ENCODE results near the gene MAMLD1. TPM values are rescaled to one million over a fixed set of nuclear protein-coding genes. Genes with fewer than 3 reads are reported as not detected.
"Not testable (repeated sequence)": the region's sequence is repeated elsewhere in the genome, so short reads cannot be mapped to it uniquely, and the experiment has no call there.

MAMLD1 gene
- polyA plus RNA-seq, 3 donors from 2014 or later: 0.61 TPM; not detected in 2

GRCh38 chrX:150334981-150335380 lies 28.1 kb upstream of the MAMLD1 start:
- H3K9me3 Mint-ChIP-seq: no peaks in the 10 kb centered on the region
- DNase-seq: no peak
- H3K27me3 Mint-ChIP-seq (ENCODE audit: low read depth in 3 of 3): peaks cover 3 to 7% (median 4%) of the 10 kb centered on the region in 3 donors
- no peak overlapping the region for H3K27ac Mint-ChIP-seq
- H3K36me3 Mint-ChIP-seq: no peaks in the 10 kb centered on the region
- no peaks in the 10 kb centered on the region for H3K4me1 Mint-ChIP-seq
- no peak overlapping the region for H3K4me3 Mint-ChIP-seq

DNA sequence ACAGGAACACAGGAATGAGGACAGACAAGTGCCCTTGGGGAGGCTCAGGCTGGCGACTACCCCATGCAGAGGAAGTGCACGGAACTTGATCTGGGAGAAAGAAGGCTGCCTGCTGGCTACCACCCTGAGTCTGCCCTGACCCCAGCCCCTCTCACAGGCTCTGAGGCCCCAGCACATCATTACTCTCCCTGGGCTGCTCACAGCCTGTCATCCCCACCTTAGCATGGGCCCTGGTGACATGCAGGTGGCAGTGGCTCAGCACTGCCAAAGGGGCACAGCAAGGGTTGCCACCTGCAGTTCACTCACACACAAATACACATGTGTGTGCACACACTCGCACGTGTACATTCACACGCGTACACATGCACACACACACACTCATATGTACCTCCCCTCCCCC lies 26.1 kb upstream of the MAMLD1 start:
- Mint-ChIP-seq H3K4me1 (no peaks in the 10 kb centered on the region), H3K27me3 (ENCODE audit: low read depth in 3 of 3) (peaks cover 0 to 4% (median 4%) of the 10 kb centered on the region in 3 donors), H3K27ac (no peak overlapping the region), H3K4me3 (no peak overlapping the region), H3K36me3 (no peaks in the 10 kb centered on the region), H3K9me3 (no peaks in the 10 kb centered on the region)
- no peak for DNase-seq

DNA sequence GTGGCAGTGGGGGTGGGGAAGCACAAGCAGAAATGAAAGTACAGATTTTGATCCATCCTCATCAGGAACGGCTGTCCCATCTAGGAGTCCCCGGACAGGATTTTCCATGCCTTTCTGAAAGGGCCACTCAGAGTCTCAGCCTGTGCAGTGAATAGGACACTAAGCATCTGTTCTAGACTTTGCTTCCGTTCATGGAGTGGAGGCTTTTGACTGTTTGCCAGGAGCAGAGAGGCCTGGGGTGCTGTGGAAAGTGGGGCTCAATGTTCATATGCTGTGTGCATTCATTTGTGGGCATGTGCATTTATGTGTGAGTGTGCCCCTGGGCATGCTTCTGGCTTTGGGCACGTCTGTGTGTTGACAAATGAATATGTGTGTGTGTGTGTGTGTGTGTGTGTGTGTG lies 25.6 kb upstream of the MAMLD1 start:
- H3K27me3 Mint-ChIP-seq (ENCODE audit: low read depth in 3 of 3): peaks cover 0 to 4% (median 3%) of the 10 kb centered on the region in 3 donors
- H3K4me3 Mint-ChIP-seq: no peak overlapping the region
- no peak overlapping the region for H3K27ac Mint-ChIP-seq
- no peaks in the 10 kb centered on the region for H3K36me3 Mint-ChIP-seq
- no peak for DNase-seq
- no peaks in the 10 kb centered on the region for H3K9me3 Mint-ChIP-seq
- no peaks in the 10 kb centered on the region for H3K4me1 Mint-ChIP-seq

DNA sequence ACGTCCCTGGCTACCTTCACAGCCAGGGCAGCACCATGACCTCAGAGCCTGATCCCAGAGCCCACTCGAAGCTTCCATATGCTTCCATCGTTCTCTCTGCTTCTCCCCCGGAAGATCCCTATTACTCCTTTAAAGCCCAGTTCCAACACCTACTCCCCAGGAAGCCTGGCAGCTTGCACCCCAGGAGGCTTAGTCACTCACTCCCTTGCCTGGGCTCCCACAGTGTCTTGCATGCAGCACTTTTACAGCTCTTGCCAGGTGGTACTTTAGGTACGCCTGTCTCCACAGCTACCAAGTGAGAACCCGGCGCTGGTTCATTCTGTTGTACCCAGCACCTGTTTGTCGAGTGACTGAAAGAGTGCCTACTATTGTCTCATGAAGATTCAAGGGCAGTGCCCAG lies 24.5 kb upstream of the MAMLD1 start:
- Mint-ChIP-seq H3K27ac (no peak overlapping the region), H3K9me3 (no peaks in the 10 kb centered on the region), H3K4me3 (no peak overlapping the region), H3K36me3 (no peaks in the 10 kb centered on the region), H3K27me3 (ENCODE audit: low read depth in 3 of 3) (peaks cover 0 to 4% (median 1%) of the 10 kb centered on the region in 3 donors), H3K4me1 (no peaks in the 10 kb centered on the region)
- no peak for DNase-seq

DNA sequence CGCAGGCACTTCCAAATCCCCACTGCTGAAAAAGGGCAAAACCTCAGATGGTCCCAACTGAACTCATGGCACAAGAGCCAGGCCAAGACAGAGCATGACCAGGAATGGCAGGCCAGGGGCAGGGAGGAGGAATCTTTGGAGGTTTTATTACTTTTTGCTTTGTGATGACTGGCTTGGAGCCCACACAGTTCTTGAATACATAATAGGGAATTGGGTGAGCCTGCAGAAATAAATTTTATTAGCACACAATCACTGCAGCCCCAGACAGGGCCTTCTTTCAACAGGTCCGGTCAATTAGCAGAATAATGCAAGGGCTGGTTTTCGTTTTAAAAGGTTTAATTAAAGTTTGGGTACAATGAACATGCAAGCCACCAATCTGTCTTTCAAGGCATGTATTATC lies 23.4 kb upstream of the MAMLD1 start:
- H3K27me3 Mint-ChIP-seq (ENCODE audit: low read depth in 3 of 3): peaks cover 0 to 4% (median 1%) of the 10 kb centered on the region in 3 donors
- no peaks in the 10 kb centered on the region for H3K9me3 Mint-ChIP-seq
- no peaks in the 10 kb centered on the region for H3K4me1 Mint-ChIP-seq
- H3K4me3 Mint-ChIP-seq: no peak overlapping the region
- H3K27ac Mint-ChIP-seq: no peak overlapping the region
- DNase-seq: no peak
- H3K36me3 Mint-ChIP-seq: no peaks in the 10 kb centered on the region

DNA sequence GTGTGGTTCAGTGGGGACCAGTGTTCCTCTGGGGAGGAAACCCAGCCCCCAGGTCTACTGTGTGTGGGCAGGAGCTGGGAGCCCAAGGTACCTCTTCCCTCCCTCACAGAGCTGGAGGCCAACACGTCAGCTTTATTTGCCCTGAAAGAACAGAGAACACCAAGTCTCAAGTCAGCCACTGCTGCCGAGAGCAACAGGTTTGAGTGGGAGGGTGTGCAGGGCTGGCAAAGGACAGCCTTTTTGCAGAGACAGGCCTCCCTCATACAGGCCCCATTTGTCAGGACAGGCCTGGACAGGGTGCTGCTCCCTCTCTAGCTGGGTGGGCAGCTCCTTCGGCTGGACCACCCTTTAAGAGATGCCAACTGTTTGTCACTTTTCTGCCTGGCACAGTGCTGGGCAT lies 22.8 kb upstream of the MAMLD1 start:
- H3K9me3 Mint-ChIP-seq; DNase-seq; H3K4me3 Mint-ChIP-seq; H3K27me3 Mint-ChIP-seq (ENCODE audit: low read depth in 3 of 3); H3K27ac Mint-ChIP-seq; H3K4me1 Mint-ChIP-seq; H3K36me3 Mint-ChIP-seq: not testable (repeated sequence)

DNA sequence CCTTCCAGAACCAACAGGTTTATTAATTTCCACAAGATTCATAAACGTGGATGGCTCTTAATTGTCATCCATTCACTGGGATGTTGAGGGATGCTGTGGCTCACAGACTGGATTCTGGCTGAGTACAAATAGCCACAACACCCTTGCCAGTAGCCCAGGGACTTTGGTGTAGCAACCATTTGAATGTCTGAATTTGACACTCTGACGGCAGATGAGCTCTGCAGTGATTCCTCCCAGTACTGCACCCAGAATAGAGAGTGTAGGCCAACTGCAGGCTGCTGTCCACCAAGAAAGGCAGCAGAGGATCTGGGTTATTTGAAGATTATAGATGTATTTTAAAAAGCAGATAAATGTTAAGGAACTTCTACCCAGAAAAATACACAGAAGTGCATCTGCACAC lies 15.6 kb upstream of the MAMLD1 start:
- Mint-ChIP-seq H3K27me3 (ENCODE audit: low read depth in 3 of 3) (peaks cover 2% of the 10 kb centered on the region in 3 donors), H3K9me3 (no peaks in the 10 kb centered on the region), H3K4me1 (no peaks in the 10 kb centered on the region), H3K4me3 (no peak overlapping the region), H3K27ac (no peak overlapping the region), H3K36me3 (no peaks in the 10 kb centered on the region)
- DNase-seq: no peak

DNA sequence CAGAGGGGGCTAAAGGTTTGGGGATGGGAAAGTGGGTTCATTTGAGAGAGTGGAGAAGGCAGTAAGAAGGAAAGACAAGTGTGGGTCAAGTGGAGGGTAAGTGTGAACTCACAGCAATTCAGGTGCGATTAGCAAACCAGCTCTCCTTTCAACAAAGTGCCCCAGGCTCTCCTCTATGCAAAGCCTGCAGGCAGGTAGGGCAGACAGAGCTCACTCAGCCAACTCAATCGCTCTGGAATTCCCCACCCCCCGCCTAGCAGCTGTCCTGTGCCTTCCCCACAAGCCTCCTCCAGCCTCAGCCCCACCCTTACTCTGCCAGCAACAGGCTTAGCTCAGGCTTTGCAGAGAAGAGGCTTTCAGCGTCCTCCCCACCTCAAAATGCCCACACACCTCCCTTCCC lies 14.8 kb upstream of the MAMLD1 start:
- H3K27ac Mint-ChIP-seq: no peak overlapping the region
- H3K4me1 Mint-ChIP-seq: no peaks in the 10 kb centered on the region

GRCh38 chrX:150352114-150352513 lies 11.0 kb upstream of the MAMLD1 start:
- H3K36me3 Mint-ChIP-seq: no peaks in the 10 kb centered on the region
- H3K9me3 Mint-ChIP-seq: no peaks in the 10 kb centered on the region
- no peaks in the 10 kb centered on the region for H3K4me1 Mint-ChIP-seq
- peaks cover 2 to 5% (median 4%) of the 10 kb centered on the region in 3 donors for H3K27me3 Mint-ChIP-seq (ENCODE audit: low read depth in 3 of 3)
- no peak overlapping the region for H3K27ac Mint-ChIP-seq
- no peak for DNase-seq
- no peak overlapping the region for H3K4me3 Mint-ChIP-seq

More for the DNA sequence above, 14.8 kb upstream of the MAMLD1 start:
- H3K27me3 Mint-ChIP-seq (ENCODE audit: low read depth in 3 of 3): peaks cover 2% of the 10 kb centered on the region in 3 donors
- no peak for DNase-seq
- H3K4me3 Mint-ChIP-seq: no peak overlapping the region
- H3K36me3 Mint-ChIP-seq: no peaks in the 10 kb centered on the region
- no peaks in the 10 kb centered on the region for H3K9me3 Mint-ChIP-seq

DNA sequence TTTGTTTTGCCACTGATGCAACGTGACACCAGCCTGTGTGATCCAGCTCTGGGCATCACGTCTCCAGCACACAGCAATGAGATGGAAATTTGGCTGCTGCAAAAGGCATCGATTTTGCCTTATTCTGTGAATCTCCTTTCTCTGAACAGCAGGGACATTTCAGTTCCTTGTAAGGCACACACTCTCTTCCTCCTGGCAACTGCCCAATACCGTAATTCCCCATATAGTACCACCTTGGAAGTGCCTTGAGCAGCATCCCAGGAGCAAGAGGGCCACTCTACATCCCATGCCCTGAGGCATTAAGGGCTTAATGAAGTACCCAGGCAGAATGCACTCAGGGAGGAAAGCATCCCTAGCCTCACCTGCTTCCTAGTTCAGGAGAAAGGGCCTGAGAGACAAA lies 10.5 kb upstream of the MAMLD1 start:
- no peaks in the 10 kb centered on the region for H3K36me3 Mint-ChIP-seq
- H3K9me3 Mint-ChIP-seq: no peaks in the 10 kb centered on the region
- DNase-seq: no peak
- H3K4me3 Mint-ChIP-seq: no peak overlapping the region
- no peak overlapping the region for H3K27ac Mint-ChIP-seq
- H3K27me3 Mint-ChIP-seq (ENCODE audit: low read depth in 3 of 3): peaks cover 2 to 5% (median 4%) of the 10 kb centered on the region in 3 donors
- H3K4me1 Mint-ChIP-seq: no peaks in the 10 kb centered on the region

GRCh38 chrX:150355913-150356312 lies 7.2 kb upstream of the MAMLD1 start:
- H3K9me3 Mint-ChIP-seq: no peaks in the 10 kb centered on the region
- DNase-seq: no peak
- peaks cover 4 to 10% (median 7%) of the 10 kb centered on the region in 3 donors for H3K27me3 Mint-ChIP-seq (ENCODE audit: low read depth in 3 of 3)
- H3K27ac Mint-ChIP-seq: no peak overlapping the region
- peaks cover under 1 to 8% of the 10 kb centered on the region in 2 donors for H3K4me1 Mint-ChIP-seq
- no peak overlapping the region for H3K4me3 Mint-ChIP-seq
- H3K36me3 Mint-ChIP-seq: no peaks in the 10 kb centered on the region

GRCh38 chrX:150357790-150358189 lies 5.3 kb upstream of the MAMLD1 start:
- Mint-ChIP-seq H3K9me3 (no peaks in the 10 kb centered on the region), H3K4me3 (no peak overlapping the region), H3K36me3 (no peaks in the 10 kb centered on the region), H3K27me3 (ENCODE audit: low read depth in 3 of 3) (peaks cover 9 to 14% (median 12%) of the 10 kb centered on the region in 3 donors), H3K27ac (no peak overlapping the region), H3K4me1 (peaks cover 16 to 25% of the 10 kb centered on the region in 2 donors)
- no peak for DNase-seq

DNA sequence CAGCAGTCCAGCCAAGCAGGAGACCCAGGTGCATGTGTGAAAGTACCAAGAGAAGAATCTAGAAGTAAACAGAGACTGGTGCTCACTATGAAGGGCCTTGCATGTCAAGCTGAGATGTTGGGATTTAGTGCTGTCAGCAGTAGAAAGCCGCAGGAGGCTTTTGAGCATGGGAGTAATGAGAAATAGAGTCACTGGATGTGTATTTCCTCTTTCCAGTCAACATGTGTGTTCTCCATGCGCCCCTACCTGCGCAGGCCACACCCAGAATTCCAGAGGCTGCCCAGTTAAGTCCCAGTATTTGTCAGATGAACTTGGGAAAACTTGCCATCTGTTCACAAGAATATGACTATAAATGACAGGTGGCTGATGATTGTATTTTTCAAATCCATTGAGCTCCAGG lies 4.5 kb upstream of the MAMLD1 start:
- peaks cover 16 to 25% of the 10 kb centered on the region in 2 donors for H3K4me1 Mint-ChIP-seq
- no peaks in the 10 kb centered on the region for H3K36me3 Mint-ChIP-seq
- no peak for DNase-seq
- H3K27ac Mint-ChIP-seq: no peak overlapping the region
- no peaks in the 10 kb centered on the region for H3K9me3 Mint-ChIP-seq
- peaks cover 11 to 14% (median 12%) of the 10 kb centered on the region in 3 donors for H3K27me3 Mint-ChIP-seq (ENCODE audit: low read depth in 3 of 3)
- H3K4me3 Mint-ChIP-seq: no peak overlapping the region

GRCh38 chrX:150360331-150360730 lies 2.8 kb upstream of the MAMLD1 start:
- Mint-ChIP-seq H3K27me3 (ENCODE audit: low read depth in 3 of 3) (peaks cover 11 to 14% (median 12%) of the 10 kb centered on the region in 3 donors), H3K36me3 (no peaks in the 10 kb centered on the region), H3K9me3 (no peaks in the 10 kb centered on the region), H3K4me1 (peaks cover 16 to 25% of the 10 kb centered on the region in 2 donors), H3K27ac (no peak overlapping the region), H3K4me3 (peak overlapping the region in 3 of 5 donors; percentile 47 to 57 (median 56))
- DNase-seq: no peak

GRCh38 chrX:150361070-150361776 lies 1.9 kb upstream of the MAMLD1 start:
- Mint-ChIP-seq H3K4me1 (peaks cover 24 to 32% of the 10 kb centered on the region in 2 donors), H3K27ac (peak overlapping the region in 1 of 6 donors; percentile 61), H3K9me3 (no peaks in the 10 kb centered on the region), H3K4me3 (peak overlapping the region; percentile 57 to 88 (median 86)), H3K27me3 (ENCODE audit: low read depth in 3 of 3) (peaks cover 11 to 18% (median 16%) of the 10 kb centered on the region in 3 donors), H3K36me3 (no peaks in the 10 kb centered on the region)
- DNase-seq: peak in 2 of 3 donors; percentile 29 to 33
